Erythroblast (primary cell): Measurements from ENCODE around the gene TPSB2.

ENCODE experiments used
- GATA1 ChIP-seq: IDR thresholded peaks from 2 replicates; pipeline ENCODE4 v1.6.1; 2011; ENCODE audit warnings: low read depth, mild to moderate bottlenecking, control low read depth, low read length, moderate library complexity
- POLR2A ChIP-seq: IDR thresholded peaks from 2 replicates; pipeline ENCODE4 v1.6.1; 2011; ENCODE audit warnings: mild to moderate bottlenecking, low read length

DNA sequence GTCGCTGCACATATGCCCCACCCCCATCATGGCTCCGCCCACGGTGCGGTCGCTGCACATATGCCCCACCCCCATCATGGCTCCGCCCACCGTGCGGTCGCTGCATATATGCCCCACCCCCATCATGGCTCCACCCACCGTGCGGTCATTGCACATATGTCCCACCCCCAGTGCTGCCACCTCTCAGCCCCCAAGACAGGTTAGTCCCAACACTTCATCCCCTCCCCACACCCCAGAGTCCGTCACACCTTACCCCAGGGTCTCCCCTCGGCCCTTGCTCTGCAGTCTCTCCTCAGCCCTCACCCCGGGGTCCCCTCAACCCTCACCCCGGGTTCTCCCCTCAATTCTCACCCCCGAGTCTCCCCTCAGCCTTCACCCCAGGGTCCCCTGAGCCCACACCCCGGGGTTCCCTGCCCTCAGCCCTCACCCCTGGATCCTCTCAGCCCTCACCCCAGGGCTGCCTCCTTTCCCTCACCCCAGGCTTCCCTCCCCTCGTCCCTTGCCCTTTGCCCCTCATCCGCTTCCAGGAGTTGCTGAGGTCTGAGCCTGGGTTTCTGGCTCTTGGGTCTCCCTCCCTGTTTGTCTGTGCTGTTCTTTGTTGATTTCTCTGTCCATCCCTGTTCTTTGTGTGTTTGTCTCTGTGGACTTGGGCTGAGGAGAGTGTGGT, 30.5 kb downstream of the TPSB2 start:
- TF ChIP-seq POLR2A (peak; percentile 12), GATA1 (no peak)
